Activated T-helper 2 cell treated with anti-CD3 and anti-CD28 coated beads, Interferon-gamma antibody, Interleukin-2, Interleukin-4, amounts not matched to agents 10 μg/mL and 5 μg/mL and 100 μg/mL, durations not matched to agents 14 hours and 24 hours and 36 hours (primary cell): Measurements from ENCODE around the gene BORCS5. TPM values are rescaled to one million over a fixed set of nuclear protein-coding genes. Genes with fewer than 3 reads are reported as not detected.
"Not testable (repeated sequence)": the region's sequence is repeated elsewhere in the genome, so short reads cannot be mapped to it uniquely, and the experiment has no call there.

Experiments used
- DNase-seq: peaks from one replicate; pipeline ENCODE4 v3.0.0; 2021; ENCODE audit warnings: low spot score
- H3K27ac Mint-ChIP-seq: one replicate; pipeline ENCODE4 v1.8.0; 2021; ENCODE audit warnings: mixed read lengths
- H3K27me3 Mint-ChIP-seq: one replicate; pipeline ENCODE4 v1.8.0; 2021; ENCODE audit warnings: low read depth, mixed read lengths
- H3K36me3 Mint-ChIP-seq: one replicate; pipeline ENCODE4 v1.8.0; 2021; ENCODE audit warnings: low read depth, mixed read lengths
- H3K4me1 Mint-ChIP-seq: one replicate; pipeline ENCODE4 v1.8.0; 2021; ENCODE audit warnings: low read depth, mixed read lengths
- H3K4me3 Mint-ChIP-seq: one replicate; pipeline ENCODE4 v1.8.0; 2021; ENCODE audit warnings: low read depth, mild to moderate bottlenecking, moderate library complexity, mixed read lengths
- H3K9me3 Mint-ChIP-seq: one replicate; pipeline ENCODE4 v1.8.0; 2021; ENCODE audit warnings: mixed read lengths
- intact Hi-C: fragments of 100-400 bp; cut with micrococcal nuclease; formaldehyde crosslinking; loops from one replicate; pipeline ENCODE4 v1.15.1; 2023
- total RNA-seq: library from RNA; stranded (reverse); gene quantifications from 2 replicates; pipeline ENCODE4 v1.2.3, GENCODE V29; 2022

Gene BORCS5
- total RNA-seq, 1 donor from 2014 or later: 45.9 TPM

- intact Hi-C loops: loop anchor here (2.0 kb wide), 2 partner anchors 19 to 21 kb away; no protein-coding TSS in a partner anchor
- H3K4me3 Mint-ChIP-seq: peak overlapping the region; percentile 49
- peaks cover 55% of the 10 kb centered on the region for H3K4me1 Mint-ChIP-seq
- H3K9me3 Mint-ChIP-seq: peaks cover 7% of the 10 kb centered on the region
- no peaks in the 10 kb centered on the region for H3K27me3 Mint-ChIP-seq
- H3K27ac Mint-ChIP-seq: peak overlapping the region; percentile 90
- DNase-seq: no peak
- peaks cover 66% of the 10 kb centered on the region for H3K36me3 Mint-ChIP-seq
Observed at GRCh38 chr12:12404297-12404696, 47.4 kb downstream of the BORCS5 start.

GRCh38 chr12:12405882-12406281 is 49.0 kb downstream of the BORCS5 start:
- Mint-ChIP-seq H3K36me3 (peaks cover 65% of the 10 kb centered on the region), H3K4me3 (no peak overlapping the region), H3K9me3 (peaks cover 7% of the 10 kb centered on the region), H3K4me1 (peaks cover 44% of the 10 kb centered on the region), H3K27me3 (no peaks in the 10 kb centered on the region), H3K27ac (no peak overlapping the region)
- intact Hi-C loops: loop anchor here (2.0 kb wide), 2 partner anchors 19 to 21 kb away; no protein-coding TSS in a partner anchor
- DNase-seq: no peak

- Mint-ChIP-seq H3K36me3 (peaks cover 71% of the 10 kb centered on the region), H3K4me1 (peaks cover 44% of the 10 kb centered on the region), H3K27ac (no peak overlapping the region), H3K4me3 (no peak overlapping the region), H3K27me3 (no peaks in the 10 kb centered on the region), H3K9me3 (peaks cover 12% of the 10 kb centered on the region)
- intact Hi-C loops: no loop called here
- no peak for DNase-seq
Observed at GRCh38 chr12:12406762-12407161, 49.9 kb downstream of the BORCS5 start.

- intact Hi-C loops: loop anchor here (1.0 kb wide), 3 partner anchors 34 to 175 kb away; no protein-coding TSS in a partner anchor
- DNase-seq: no peak
- no peak overlapping the region for H3K4me3 Mint-ChIP-seq
- H3K27ac Mint-ChIP-seq: peak overlapping the region; percentile 50
- H3K27me3 Mint-ChIP-seq: no peaks in the 10 kb centered on the region
- H3K9me3 Mint-ChIP-seq: peaks cover 21% of the 10 kb centered on the region
- H3K4me1 Mint-ChIP-seq: peaks cover 37% of the 10 kb centered on the region
- peaks cover 70% of the 10 kb centered on the region for H3K36me3 Mint-ChIP-seq
Observed at GRCh38 chr12:12408265-12408690, 51.4 kb downstream of the BORCS5 start.

GRCh38 chr12:12409337-12409736 is 52.5 kb downstream of the BORCS5 start:
- Mint-ChIP-seq H3K27ac (peak overlapping the region; percentile 76), H3K36me3 (peaks cover 62% of the 10 kb centered on the region), H3K4me1 (peaks cover 27% of the 10 kb centered on the region), H3K9me3 (peaks cover 21% of the 10 kb centered on the region)
- intact Hi-C loops, DNase-seq, H3K27me3 Mint-ChIP-seq, H3K4me3 Mint-ChIP-seq: not testable (repeated sequence)

- Mint-ChIP-seq H3K4me1 (peaks cover 17% of the 10 kb centered on the region), H3K27me3 (no peaks in the 10 kb centered on the region), H3K9me3 (peaks cover 34% of the 10 kb centered on the region), H3K27ac (no peak overlapping the region), H3K36me3 (peaks cover 57% of the 10 kb centered on the region), H3K4me3 (no peak overlapping the region)
- DNase-seq: no peak
- intact Hi-C loops: no loop called here
Observed at GRCh38 chr12:12415886-12416285, 59.0 kb downstream of the BORCS5 start.

- H3K27me3 Mint-ChIP-seq, DNase-seq, H3K4me3 Mint-ChIP-seq, intact Hi-C loops, H3K27ac Mint-ChIP-seq: not testable (repeated sequence)
- peaks cover 14% of the 10 kb centered on the region for H3K4me1 Mint-ChIP-seq
- peaks cover 67% of the 10 kb centered on the region for H3K36me3 Mint-ChIP-seq
- H3K9me3 Mint-ChIP-seq: peaks cover 42% of the 10 kb centered on the region
Observed at GRCh38 chr12:12419165-12419564, 62.3 kb downstream of the BORCS5 start.

GRCh38 chr12:12423367-12423766 is 66.5 kb downstream of the BORCS5 start:
- Mint-ChIP-seq H3K9me3 (peaks cover 50% of the 10 kb centered on the region), H3K4me1 (peaks cover 23% of the 10 kb centered on the region), H3K36me3 (peaks cover 70% of the 10 kb centered on the region), H3K27ac (no peak overlapping the region), H3K4me3 (no peak overlapping the region), H3K27me3 (no peaks in the 10 kb centered on the region)
- DNase-seq: no peak
- intact Hi-C loops: no loop called here

GRCh38 chr12:12425001-12425400 is 68.1 kb downstream of the BORCS5 start:
- no peak for DNase-seq
- Mint-ChIP-seq H3K36me3 (peaks cover 55% of the 10 kb centered on the region), H3K4me1 (peaks cover 37% of the 10 kb centered on the region), H3K27ac (no peak overlapping the region), H3K27me3 (no peaks in the 10 kb centered on the region), H3K4me3 (no peak overlapping the region), H3K9me3 (peaks cover 45% of the 10 kb centered on the region)
- intact Hi-C loops: loop anchor here (2.0 kb wide), 1 partner anchor 20 kb away; no protein-coding TSS in a partner anchor

GRCh38 chr12:12425616-12426015 is 68.7 kb downstream of the BORCS5 start:
- H3K4me1 Mint-ChIP-seq: peaks cover 38% of the 10 kb centered on the region
- DNase-seq: no peak
- peaks cover 51% of the 10 kb centered on the region for H3K36me3 Mint-ChIP-seq
- no peak overlapping the region for H3K27ac Mint-ChIP-seq
- intact Hi-C loops: loop anchor here (2.0 kb wide), 1 partner anchor 21 kb away; no protein-coding TSS in a partner anchor
- H3K9me3 Mint-ChIP-seq: peaks cover 39% of the 10 kb centered on the region
- no peak overlapping the region for H3K4me3 Mint-ChIP-seq
- H3K27me3 Mint-ChIP-seq: no peaks in the 10 kb centered on the region

GRCh38 chr12:12427568-12427967 is 70.7 kb downstream of the BORCS5 start:
- Mint-ChIP-seq H3K4me3 (no peak overlapping the region), H3K27ac (no peak overlapping the region)
- intact Hi-C loops: no loop called here

GRCh38 chr12:12428047-12428446 is 71.2 kb downstream of the BORCS5 start:
- no peak overlapping the region for H3K4me3 Mint-ChIP-seq
- H3K27me3 Mint-ChIP-seq: no peaks in the 10 kb centered on the region
- H3K27ac Mint-ChIP-seq: no peak overlapping the region
- H3K9me3 Mint-ChIP-seq: peaks cover 23% of the 10 kb centered on the region
- H3K36me3 Mint-ChIP-seq: peaks cover 39% of the 10 kb centered on the region
- peaks cover 59% of the 10 kb centered on the region for H3K4me1 Mint-ChIP-seq
- DNase-seq: no peak
- intact Hi-C loops: no loop called here

More at GRCh38 chr12:12427568-12427967, 70.7 kb downstream of the BORCS5 start:
- Mint-ChIP-seq H3K4me1 (peaks cover 54% of the 10 kb centered on the region), H3K27me3 (no peaks in the 10 kb centered on the region), H3K9me3 (peaks cover 24% of the 10 kb centered on the region), H3K36me3 (peaks cover 35% of the 10 kb centered on the region)
- no peak for DNase-seq

- Mint-ChIP-seq H3K9me3 (peaks cover 13% of the 10 kb centered on the region), H3K4me1 (peaks cover 70% of the 10 kb centered on the region), H3K27me3 (no peaks in the 10 kb centered on the region), H3K4me3 (no peak overlapping the region), H3K27ac (peak overlapping the region; percentile 79), H3K36me3 (peaks cover 33% of the 10 kb centered on the region)
- no peak for DNase-seq
- intact Hi-C loops: no loop called here
Observed at GRCh38 chr12:12428961-12429657, 72.2 kb downstream of the BORCS5 start.
